ENCODE results near the gene CORO1C. TPM values are rescaled to one million over a fixed set of nuclear protein-coding genes. Genes with fewer than 3 reads are reported as not detected.

CORO1C gene
- total RNA-seq, 1 experiment from 2014 or later: 208 TPM

DNA sequence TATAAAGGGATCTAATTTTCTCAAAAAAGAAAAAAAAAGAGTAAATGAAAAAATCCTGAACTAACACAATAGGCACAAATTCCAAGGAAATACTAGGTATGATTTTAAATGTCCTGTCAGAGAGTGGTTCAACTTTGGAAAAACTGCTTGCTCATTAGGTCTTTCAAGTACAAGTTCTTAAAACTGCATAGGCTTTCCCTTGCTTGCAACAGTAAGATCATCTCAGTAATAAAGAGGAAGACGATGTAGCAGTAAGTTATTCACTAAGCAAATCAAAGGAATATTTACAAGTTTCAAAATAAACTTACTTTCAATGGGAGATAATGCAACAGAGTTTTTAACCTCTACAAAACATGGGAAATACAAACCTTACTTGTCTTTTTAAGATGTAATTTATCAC, 21.6 kb downstream of the CORO1C start:
- BruUV-seq (replicated peaks): no TSS peak
- no peaks in the 10 kb centered on the region for H3K27me3 ChIP-seq (replicated peaks; ENCODE audit: insufficient read depth, low read depth, low read length, poor library complexity)
- peak overlapping the region; percentile 15 for H3K27ac ChIP-seq (ENCODE audit: low read depth, low read length, poor library complexity, severe bottlenecking)
- no peak overlapping the region for H3K4me3 ChIP-seq (ENCODE audit: low read depth, low read length, poor library complexity, severe bottlenecking)
- intact Hi-C loops (cut with micrococcal nuclease; ENCODE audit: unreplicated experiment): no loop called here
- H3K36me3 ChIP-seq (ENCODE audit: insufficient read depth, low read length, poor library complexity, severe bottlenecking): no peaks in the 10 kb centered on the region
- POLR2A ChIA-PET (ENCODE audit: low non-redundant PET): no interaction called here
- H3K4me1 ChIP-seq (ENCODE audit: insufficient read depth, low read length, poor library complexity, severe bottlenecking): peaks cover 25% of the 10 kb centered on the region
- no peaks in the 10 kb centered on the region for H3K9me3 ChIP-seq (ENCODE audit: low read depth, low read length, poor library complexity, severe bottlenecking)
- DNase-seq (ENCODE audit: low spot score): no peak
- no peak for TF ChIP-seq EZH2 (IDR thresholded peaks at IDR 0.05; ENCODE audit: borderline replicate concordance, low read depth, low read length, poor library complexity, severe bottlenecking)
- TF ChIP-seq, protein P1, sequence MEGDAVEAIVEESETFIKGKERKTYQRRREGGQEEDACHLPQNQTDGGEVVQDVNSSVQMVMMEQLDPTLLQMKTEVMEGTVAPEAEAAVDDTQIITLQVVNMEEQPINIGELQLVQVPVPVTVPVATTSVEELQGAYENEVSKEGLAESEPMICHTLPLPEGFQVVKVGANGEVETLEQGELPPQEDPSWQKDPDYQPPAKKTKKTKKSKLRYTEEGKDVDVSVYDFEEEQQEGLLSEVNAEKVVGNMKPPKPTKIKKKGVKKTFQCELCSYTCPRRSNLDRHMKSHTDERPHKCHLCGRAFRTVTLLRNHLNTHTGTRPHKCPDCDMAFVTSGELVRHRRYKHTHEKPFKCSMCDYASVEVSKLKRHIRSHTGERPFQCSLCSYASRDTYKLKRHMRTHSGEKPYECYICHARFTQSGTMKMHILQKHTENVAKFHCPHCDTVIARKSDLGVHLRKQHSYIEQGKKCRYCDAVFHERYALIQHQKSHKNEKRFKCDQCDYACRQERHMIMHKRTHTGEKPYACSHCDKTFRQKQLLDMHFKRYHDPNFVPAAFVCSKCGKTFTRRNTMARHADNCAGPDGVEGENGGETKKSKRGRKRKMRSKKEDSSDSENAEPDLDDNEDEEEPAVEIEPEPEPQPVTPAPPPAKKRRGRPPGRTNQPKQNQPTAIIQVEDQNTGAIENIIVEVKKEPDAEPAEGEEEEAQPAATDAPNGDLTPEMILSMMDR (conservative IDR thresholded peaks at IDR 0.05; ENCODE audit: low read depth, low read length): no peak
- CTCF ChIA-PET: no interaction called here

DNA sequence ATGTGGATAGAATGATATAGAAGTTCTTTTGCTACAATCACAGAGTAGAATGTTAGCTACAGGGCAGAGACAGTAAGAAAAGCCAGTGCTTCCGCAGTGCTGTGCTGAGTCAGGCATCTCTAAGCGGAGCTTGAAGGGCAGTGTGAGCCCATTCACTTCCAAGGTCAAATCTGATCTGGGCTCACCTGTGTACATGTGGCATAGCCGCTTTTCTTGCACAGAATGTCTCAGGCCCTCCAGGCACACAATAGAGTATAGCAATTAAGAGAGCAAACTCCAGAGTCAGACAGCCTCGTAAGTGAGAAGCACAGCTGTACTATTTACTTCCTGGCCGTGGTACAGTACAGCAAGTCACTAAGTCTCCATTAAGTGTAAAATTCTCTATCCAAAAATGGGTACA, 26.8 kb downstream of the CORO1C start:
- Histone ChIP-seq H3K9me3 (ENCODE audit: low read depth, low read length, poor library complexity, severe bottlenecking) (no peaks in the 10 kb centered on the region), H3K27me3 (replicated peaks; ENCODE audit: insufficient read depth, low read depth, low read length, poor library complexity) (no peaks in the 10 kb centered on the region), H3K4me1 (ENCODE audit: insufficient read depth, low read length, poor library complexity, severe bottlenecking) (peaks cover 44% of the 10 kb centered on the region), H3K4me3 (ENCODE audit: low read depth, low read length, poor library complexity, severe bottlenecking) (no peak overlapping the region), H3K36me3 (ENCODE audit: insufficient read depth, low read length, poor library complexity, severe bottlenecking) (peaks cover 15% of the 10 kb centered on the region), H3K27ac (ENCODE audit: low read depth, low read length, poor library complexity, severe bottlenecking) (no peak overlapping the region)
- ChIA-PET POLR2A (ENCODE audit: low non-redundant PET) (no interaction called here), CTCF (no interaction called here)
- intact Hi-C loops (cut with micrococcal nuclease; ENCODE audit: unreplicated experiment): no loop called here
- no peak for DNase-seq (ENCODE audit: low spot score)
- TF ChIP-seq EZH2 (IDR thresholded peaks at IDR 0.05; ENCODE audit: borderline replicate concordance, low read depth, low read length, poor library complexity, severe bottlenecking): no peak
- TF ChIP-seq, protein P1 (conservative IDR thresholded peaks at IDR 0.05; ENCODE audit: low read depth, low read length): no peak
- no TSS peak for BruUV-seq (replicated peaks)

DNA sequence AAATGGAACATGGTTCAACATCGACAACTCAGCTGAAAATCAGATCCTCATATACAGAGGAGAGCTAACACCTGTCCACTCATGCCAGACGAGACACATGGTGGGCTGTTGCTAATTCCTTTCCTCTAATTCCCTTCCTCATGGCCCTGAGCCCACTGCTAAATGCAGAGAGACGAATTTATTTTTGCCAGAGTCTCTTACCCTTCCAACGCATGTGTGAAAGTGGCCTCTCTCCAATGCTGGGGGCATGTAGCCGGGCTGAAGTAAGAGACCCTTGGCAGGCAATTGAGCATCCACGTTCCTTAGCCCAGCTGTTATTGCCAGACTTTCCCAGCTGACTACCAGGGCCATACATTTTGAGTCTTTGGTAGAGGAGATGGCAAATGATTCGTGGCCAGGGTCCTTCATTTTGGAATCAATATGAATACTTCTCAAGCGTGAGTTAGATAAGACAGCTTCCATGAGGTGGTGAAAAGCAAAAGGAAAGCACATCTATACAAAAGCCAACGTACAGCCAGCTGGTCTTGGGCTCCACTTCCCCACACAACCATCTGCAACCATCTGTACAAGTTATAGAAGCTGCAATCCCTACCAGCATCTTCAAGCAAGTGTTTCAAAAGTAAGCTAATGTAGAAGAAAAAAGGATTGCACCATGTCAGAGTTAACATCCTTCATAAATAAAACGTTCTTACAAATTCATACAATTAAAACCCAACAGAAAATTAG, 28.6 kb downstream of the CORO1C start:
- POLR2A ChIA-PET (ENCODE audit: low non-redundant PET): no interaction called here
- intact Hi-C loops (cut with micrococcal nuclease; ENCODE audit: unreplicated experiment): no loop called here
- peak overlapping the region; percentile 66 for H3K27ac ChIP-seq (ENCODE audit: low read depth, low read length, poor library complexity, severe bottlenecking)
- H3K9me3 ChIP-seq (ENCODE audit: low read depth, low read length, poor library complexity, severe bottlenecking): no peaks in the 10 kb centered on the region
- peaks cover 45% of the 10 kb centered on the region for H3K4me1 ChIP-seq (ENCODE audit: insufficient read depth, low read length, poor library complexity, severe bottlenecking)
- TF ChIP-seq, protein P1 (conservative IDR thresholded peaks at IDR 0.05; ENCODE audit: low read depth, low read length): no peak
- no peak for TF ChIP-seq EZH2 (IDR thresholded peaks at IDR 0.05; ENCODE audit: borderline replicate concordance, low read depth, low read length, poor library complexity, severe bottlenecking)
- H3K36me3 ChIP-seq (ENCODE audit: insufficient read depth, low read length, poor library complexity, severe bottlenecking): peaks cover 20% of the 10 kb centered on the region
- CTCF ChIA-PET: no interaction called here
- no peaks in the 10 kb centered on the region for H3K27me3 ChIP-seq (replicated peaks; ENCODE audit: insufficient read depth, low read depth, low read length, poor library complexity)
- BruUV-seq (replicated peaks): no TSS peak
- no peak overlapping the region for H3K4me3 ChIP-seq (ENCODE audit: low read depth, low read length, poor library complexity, severe bottlenecking)
- no peak for DNase-seq (ENCODE audit: low spot score)
